Activated effector memory CD4-positive, alpha-beta T cell treated with anti-CD3 and anti-CD28 coated beads, Interleukin-2, amount 50 U/mL, for 16 hours (primary cell): ENCODE data around the gene GAK.
A peak's percentile ranks its signal among the peaks of the same experiment; 100 is the strongest.

Experiments
- DNase-seq: peaks from one replicate; pipeline ENCODE4 v3.0.0-alpha.2; 2020

Gene GAK

DNA sequence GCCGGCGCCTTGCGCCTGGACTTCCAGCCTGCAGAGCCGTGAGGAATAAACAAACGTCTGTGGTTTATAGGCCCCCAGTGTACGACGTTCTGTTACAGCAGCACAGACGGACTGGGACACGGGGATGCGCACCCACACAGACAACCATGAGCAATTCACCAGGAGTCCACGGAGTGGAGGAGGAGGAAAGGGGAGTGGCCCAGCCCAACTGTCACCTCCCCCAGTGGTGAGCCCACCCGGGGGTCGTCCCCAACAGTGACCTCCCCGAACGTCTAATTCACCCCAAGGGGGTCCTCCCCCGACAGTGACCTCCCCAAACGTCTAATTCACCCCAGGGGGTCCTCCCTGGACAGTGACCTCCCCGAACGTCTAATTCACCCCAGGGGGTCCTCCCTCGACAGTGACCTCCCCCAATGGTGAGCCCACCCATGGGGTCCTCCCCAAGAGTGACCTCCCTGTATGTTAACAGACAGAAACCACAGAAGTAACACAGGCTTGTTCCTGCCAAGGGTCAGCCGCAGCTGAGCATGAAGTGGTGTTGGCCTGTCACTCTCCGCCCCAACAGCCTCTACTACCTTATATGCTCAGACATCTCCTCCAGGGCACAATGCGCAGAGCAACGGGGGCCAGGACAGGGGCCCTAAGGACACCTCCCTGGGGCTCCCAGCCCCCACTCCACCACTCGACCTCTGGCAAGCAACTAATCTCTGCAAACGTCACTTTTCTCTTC lies 6.2 kb downstream of the GAK start:
- peak; percentile 54 for DNase-seq

GRCh38 chr4:925171-925570 lies 6.9 kb downstream of the GAK start:
- DNase-seq = peak; percentile 17

GRCh38 chr4:924107-925096 lies 7.7 kb downstream of the GAK start:
- DNase-seq = peak; percentile 64

GRCh38 chr4:921830-922331 lies 10.2 kb downstream of the GAK start:
- peak; percentile 53 for DNase-seq

DNA sequence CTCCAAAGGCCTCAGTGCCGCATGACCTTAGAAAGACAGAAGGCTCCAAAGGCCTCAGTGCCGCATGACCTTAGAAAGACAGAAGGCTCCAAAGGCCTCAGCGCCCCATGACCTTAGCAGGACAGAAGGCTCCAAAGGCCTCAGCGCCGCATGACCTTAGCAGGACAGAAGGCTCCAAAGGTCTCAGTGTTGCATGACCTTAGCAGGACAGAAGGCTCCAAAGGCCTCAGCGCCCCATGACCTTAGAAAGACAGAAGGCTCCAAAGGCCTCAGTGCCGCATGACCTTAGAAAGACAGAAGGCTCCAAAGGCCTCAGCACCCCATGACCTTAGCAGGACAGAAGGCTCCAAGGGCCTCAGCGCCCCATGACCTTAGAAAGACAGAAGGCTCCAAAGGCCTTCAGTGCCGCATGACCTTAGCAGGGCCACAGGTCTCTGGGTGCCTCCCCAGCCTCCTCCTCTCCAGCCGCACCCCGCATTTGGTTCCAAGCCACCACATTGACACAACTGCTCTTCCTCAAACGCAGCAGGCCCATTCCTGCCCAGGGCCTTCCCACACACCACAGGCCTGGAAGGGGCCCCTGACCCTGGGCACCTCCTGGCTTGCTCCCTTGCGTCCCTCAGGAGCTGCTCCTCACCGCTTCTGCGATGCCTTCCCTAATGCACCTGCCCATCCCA lies 13.0 kb downstream of the GAK start:
- peak; percentile 58 for DNase-seq

DNA sequence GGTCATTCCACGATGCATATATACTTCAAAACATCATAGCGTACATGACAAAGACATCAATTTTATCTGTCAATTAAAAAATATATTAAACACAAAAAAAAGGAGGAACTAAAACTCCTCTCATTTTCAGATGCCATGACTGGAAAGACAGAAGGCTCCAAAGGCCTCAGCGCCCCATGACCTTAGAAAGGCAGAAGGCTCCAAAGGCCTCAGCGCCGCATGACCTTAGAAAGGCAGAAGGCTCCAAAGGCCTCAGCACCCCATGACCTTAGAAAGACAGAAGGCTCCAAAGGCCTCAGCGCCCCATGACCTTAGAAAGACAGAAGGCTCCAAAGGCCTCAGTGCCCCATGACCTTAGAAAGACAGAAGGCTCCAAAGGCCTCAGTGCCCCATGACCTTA lies 13.5 kb downstream of the GAK start:
- DNase-seq = peak; percentile 2

DNA sequence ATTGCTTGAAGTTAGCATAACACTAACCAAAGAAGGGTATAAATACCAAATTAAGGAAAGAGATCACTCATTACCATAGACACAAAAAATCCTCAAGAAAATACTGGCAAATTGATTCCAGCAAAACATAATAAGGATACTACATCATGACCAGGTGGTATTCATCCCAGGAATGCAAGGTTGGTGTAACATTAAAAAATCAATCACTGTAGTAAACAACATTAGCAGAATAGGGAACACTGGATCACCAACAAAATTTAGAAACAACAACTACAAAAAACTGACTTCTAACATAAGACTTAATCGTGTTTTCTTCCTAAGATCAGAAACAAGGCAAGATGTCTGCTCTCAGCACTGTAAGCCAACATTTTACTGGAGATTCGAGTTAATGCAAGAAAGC lies 14.1 kb downstream of the GAK start:
- DNase-seq = no peak

GRCh38 chr4:917466-917865 lies 14.7 kb downstream of the GAK start:
- peak; percentile 16 for DNase-seq

DNA sequence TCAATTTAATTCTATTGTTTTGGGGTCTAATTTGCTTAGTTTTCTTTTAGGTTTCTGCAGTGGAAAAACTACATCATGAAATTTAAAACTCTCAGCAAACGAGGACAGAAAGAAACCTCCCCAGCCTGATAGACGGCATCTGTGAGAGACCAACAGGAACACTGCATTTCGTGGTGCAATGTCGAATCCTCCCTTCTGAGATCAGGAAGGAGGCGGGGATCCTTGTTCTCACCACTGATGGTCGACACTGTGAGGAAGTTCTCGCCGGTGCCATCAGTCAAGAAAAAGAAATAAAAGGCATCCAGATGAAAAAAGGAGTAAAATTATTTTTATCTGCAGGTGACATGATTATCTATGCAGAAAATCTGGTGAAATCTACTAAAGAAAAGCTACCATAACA lies 16.5 kb downstream of the GAK start:
- DNase-seq = peak; percentile 39

- DNase-seq = no peak
Measured at GRCh38 chr4:915041-915474, 17.1 kb downstream of the GAK start.

- peak; percentile 41 for DNase-seq
Measured at GRCh38 chr4:914531-914930, 17.6 kb downstream of the GAK start.

- DNase-seq = peak; percentile 50
Measured at GRCh38 chr4:913280-913618, 18.9 kb downstream of the GAK start.

DNA sequence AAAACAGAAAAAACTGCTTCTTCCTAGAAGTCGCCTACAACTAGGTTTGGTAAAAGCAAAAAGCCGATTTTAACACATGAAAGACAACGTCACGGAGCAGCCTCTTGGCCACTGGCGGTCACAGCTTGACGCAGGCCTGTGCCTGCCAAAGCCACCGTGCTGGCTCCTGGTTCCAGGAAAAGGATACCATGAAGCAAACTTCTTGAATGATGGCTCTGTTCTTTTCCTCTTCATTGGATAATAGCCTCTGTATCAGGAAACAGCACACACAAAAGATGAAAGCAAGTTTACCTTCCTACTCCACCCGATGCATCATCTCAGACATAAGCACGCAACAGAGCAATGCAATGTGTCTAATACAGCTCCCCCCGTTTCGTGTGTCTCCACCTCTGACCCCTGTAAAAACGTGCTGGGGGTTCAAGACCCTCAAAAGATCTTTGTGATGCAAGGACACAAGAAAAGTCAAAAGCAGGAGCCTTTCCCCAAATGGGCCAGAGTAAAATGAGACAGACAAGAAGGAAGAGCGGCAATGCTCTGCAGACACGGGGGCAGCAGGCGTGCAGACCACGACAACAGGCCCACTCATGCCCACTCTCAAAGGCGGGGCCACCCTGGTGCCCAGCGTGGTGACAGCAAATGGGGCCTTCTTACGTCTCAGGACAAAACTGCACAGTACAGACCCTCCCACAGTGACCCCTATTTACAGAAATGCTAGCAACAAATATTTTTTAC lies 19.4 kb downstream of the GAK start:
- DNase-seq = peak; percentile 13

DNA sequence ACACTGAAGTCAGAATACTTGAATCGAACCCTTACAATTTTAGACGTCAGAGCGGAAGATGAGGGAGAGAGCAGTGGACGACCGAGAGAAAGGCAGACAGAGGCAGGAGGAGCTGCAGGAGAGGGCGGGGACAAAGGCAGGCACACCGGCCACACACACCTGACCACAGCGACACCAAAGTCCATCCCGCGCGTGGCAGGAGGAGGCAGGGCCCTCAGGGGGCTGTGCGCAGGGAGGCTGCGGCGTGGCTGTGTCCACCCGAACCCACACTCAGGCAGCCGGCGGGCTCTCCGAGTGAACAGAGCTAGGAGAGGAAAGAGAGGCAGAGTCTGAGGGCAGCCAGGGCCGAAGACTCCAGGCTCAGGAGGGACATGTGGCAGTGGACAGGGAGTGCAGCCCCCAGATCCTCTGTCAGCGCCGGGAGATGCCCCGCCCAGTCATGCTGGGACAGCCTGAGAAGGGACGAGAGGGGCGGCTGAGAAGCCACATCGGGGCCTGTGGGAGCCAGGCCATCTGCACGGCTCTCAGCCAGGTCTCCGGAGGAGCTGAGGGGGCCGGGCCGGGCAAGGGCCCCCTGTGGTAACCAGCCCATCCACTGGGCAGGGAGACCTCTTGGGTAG lies 20.1 kb downstream of the GAK start:
- DNase-seq = no peak

DNA sequence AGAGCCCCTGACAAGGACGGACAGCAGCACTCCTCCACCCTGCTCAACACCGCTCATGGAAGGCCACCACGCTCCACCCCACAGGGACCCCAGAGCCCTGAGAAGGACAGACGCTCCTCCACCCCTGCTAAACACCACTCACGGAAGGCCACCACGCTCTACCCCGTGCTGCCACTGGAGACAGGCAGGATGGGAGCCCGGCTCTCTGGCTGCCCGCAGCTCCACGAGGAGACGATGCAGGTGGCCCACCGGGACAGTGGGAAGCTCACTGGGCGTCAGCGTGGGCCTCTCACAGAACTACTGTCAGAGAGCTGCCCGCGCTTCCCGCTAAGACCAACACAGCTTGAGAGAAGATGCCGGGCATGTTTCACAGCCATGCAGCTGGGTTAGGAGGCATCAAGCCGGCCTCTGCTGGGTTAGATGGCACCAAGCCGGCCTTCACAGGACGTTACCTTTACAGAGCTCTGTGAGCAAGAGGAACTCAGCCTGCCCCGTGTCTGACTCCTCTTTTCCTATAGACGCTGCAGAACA lies 20.8 kb downstream of the GAK start:
- no peak for DNase-seq

DNA sequence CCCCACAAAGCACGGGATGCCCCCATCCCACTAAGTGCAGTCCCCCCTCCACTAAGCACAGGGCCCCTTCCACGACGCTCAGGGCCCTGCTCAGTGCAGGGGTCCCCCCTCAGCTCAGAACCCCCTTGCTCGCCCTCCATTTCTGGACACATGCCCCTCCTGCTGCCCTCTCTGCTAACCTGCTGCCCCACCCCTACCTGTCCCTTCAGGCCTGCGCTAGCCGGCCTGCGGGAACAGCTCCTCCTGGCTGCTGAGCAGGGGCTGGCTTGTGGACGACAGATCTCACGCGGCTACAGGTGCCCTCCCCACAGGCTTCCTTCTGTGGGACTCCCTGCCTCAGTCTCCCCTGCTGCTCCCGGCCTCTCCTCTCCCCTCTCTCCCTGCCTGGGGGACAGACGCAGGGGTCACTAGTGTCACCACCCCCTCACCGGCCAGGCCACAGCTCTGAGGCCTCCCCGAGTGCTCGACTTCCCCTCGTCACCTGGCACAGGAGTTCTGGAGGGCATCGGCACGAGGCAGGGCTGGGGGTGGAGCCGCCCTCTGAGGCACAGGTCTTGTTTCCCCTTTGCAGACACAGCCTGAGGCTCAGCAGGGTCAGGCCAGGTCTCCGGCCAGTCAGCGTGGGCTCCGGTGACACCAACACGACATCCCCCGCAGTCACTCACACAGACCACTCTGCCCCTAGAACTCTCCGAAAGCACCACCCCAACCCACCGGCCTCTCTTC lies 21.6 kb downstream of the GAK start:
- no peak for DNase-seq

DNA sequence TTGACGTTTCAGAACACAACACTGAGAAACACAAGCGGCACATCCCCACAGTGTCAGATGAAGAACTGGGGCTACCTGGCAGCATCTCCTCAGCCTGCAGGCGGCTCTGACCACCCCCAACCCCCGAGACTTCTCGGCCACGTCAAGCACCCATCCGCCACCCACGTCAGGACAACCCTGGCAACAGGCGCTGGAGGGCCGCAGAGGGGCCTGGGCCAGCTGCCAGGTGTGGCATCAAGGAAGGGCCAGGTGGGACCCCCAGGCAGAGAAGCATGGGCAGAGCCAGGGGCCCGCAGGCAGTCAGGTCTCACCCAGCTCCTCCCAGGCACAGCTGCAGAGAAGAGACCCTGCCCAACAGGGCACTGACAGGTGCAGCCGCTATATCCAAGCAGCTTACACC lies 22.3 kb downstream of the GAK start:
- DNase-seq = no peak

DNA sequence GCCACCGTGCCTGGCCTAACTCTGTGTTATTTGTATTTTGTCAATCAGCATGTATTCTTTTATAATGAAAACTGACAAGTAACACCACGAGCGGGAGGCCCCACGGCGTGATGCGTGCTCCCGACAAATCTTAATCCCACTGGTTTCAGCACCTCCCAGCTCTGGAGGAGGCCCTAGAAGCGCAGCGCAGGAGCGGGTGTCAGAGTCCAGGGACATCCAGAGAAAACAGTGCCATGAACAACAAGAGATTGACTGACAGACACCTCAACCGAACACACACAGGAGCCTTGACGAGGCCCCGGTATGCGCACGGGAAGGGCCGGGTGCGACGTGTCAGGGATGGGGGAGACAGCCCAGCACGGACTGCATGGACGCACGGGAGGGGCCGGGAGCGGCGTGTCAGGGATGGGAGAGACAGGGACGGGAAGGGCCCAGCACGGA lies 23.0 kb downstream of the GAK start:
- no peak for DNase-seq

DNA sequence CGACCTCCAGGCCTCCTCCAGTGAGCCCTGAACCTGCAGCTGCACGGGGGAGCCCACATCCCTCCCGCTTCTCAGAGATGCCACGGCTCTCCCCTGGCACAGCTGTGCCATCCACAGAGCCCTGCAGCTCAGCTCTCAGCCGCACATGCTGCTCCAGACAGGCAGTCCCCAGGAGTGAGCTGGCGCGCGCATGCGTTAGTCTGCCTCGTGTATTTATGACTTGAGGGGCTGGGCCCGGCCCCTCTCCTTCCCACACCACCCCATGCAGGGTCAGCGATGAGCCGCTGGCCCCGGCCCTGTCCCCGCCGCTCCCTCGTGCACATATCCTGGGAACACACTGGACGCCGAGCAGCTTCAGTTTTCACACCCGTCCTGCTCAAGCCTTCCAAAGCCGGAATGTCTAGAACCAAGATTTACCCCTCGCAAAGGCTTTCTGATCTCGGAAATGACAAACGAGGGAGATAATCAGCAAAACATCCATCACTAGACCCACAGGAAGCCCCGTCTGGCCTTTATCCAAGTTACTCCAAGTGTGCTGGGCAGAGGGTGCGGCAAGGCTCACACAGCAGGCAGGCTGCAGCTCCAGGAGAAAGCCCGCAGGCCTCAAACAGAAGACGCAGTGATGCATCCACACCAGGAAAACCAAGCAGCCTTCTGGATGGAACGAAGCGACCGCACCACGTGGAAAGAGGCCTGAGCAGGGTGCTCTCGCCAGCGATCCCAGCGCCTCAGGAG lies 24.3 kb downstream of the GAK start:
- DNase-seq = no peak

- no peak for DNase-seq
Measured at GRCh38 chr4:907103-907400, 25.1 kb downstream of the GAK start.
